ENCODE results near the gene RNF220.

The RNF220 gene

GRCh38 chr1:44631647-44632539, 226.8 kb downstream of the RNF220 start:
- DNase-seq, result peak; percentile 27 to 87 (median 75)

- DNase-seq, result peak in 1 of 51 donors; percentile 65
These were observed 227.5 kb downstream of the RNF220 start for GRCh38 chr1:44632598-44632997.

GRCh38 chr1:44634606-44635189, 229.6 kb downstream of the RNF220 start:
- DNase-seq, result no peak

- no peak for DNase-seq
These were observed 230.4 kb downstream of the RNF220 start for GRCh38 chr1:44635439-44635838.

GRCh38 chr1:44636083-44636687, 231.1 kb downstream of the RNF220 start:
- DNase-seq, result no peak

- DNase-seq, result no peak
These were observed 231.9 kb downstream of the RNF220 start for GRCh38 chr1:44636688-44637598.

GRCh38 chr1:44637702-44638411, 232.8 kb downstream of the RNF220 start:
- no peak for DNase-seq

GRCh38 chr1:44640200-44640853, 235.3 kb downstream of the RNF220 start:
- no peak for DNase-seq

GRCh38 chr1:44641126-44642102, 236.4 kb downstream of the RNF220 start:
- no peak for DNase-seq

GRCh38 chr1:44642255-44642654, 237.2 kb downstream of the RNF220 start:
- DNase-seq, result peak in 2 of 51 donors; percentile 14 to 49

- DNase-seq, result no peak
These were observed 237.9 kb downstream of the RNF220 start for GRCh38 chr1:44642925-44643324.

GRCh38 chr1:44643721-44644334, 238.8 kb downstream of the RNF220 start:
- DNase-seq, result peak in 1 of 51 donors; percentile 29

GRCh38 chr1:44644806-44645205, 239.8 kb downstream of the RNF220 start:
- peak in 2 of 51 donors; percentile 20 to 34 for DNase-seq

- peak in 50 of 51 donors; percentile 16 to 96 (median 84) for DNase-seq
These were observed 240.6 kb downstream of the RNF220 start for GRCh38 chr1:44645476-44646244.

GRCh38 chr1:44646261-44647110, 241.4 kb downstream of the RNF220 start:
- no peak for DNase-seq

- DNase-seq, result no peak
These were observed 242.8 kb downstream of the RNF220 start for GRCh38 chr1:44647896-44648295.
